IPS-NIHi7 (cell line): Measurements from ENCODE around the gene CMIP.

Experiments
- DNase-seq: peaks from one replicate; pipeline ENCODE4 v3.0.0; 2012; ENCODE audit warnings: mixed read lengths; ENCODE audit errors: extremely low spot score

CMIP gene

GRCh38 chr16:81478876-81479511, 34.4 kb downstream of the CMIP start:
- no peak for DNase-seq

GRCh38 chr16:81480606-81481206, 36.1 kb downstream of the CMIP start:
- DNase-seq, result no peak

GRCh38 chr16:81481207-81481821, 36.7 kb downstream of the CMIP start:
- DNase-seq, result no peak

GRCh38 chr16:81482329-81483063, 37.9 kb downstream of the CMIP start:
- DNase-seq, result no peak

GRCh38 chr16:81483064-81483969, 38.7 kb downstream of the CMIP start:
- DNase-seq, result no peak

- no peak for DNase-seq
Observed at GRCh38 chr16:81483970-81484595, 39.5 kb downstream of the CMIP start.

- DNase-seq, result no peak
Observed at GRCh38 chr16:81484908-81485624, 40.5 kb downstream of the CMIP start.

- no peak for DNase-seq
Observed at GRCh38 chr16:81485824-81486539, 41.4 kb downstream of the CMIP start.

- DNase-seq, result no peak
Observed at GRCh38 chr16:81486540-81487061, 42.0 kb downstream of the CMIP start.

- DNase-seq, result no peak
Observed at GRCh38 chr16:81487301-81487720, 42.7 kb downstream of the CMIP start.

- DNase-seq, result no peak
Observed at GRCh38 chr16:81488687-81489411, 44.2 kb downstream of the CMIP start.

GRCh38 chr16:81489547-81490267, 45.1 kb downstream of the CMIP start:
- DNase-seq, result no peak

- no peak for DNase-seq
Observed at GRCh38 chr16:81491541-81492188, 47.1 kb downstream of the CMIP start.

- DNase-seq, result no peak
Observed at GRCh38 chr16:81492311-81492761, 47.7 kb downstream of the CMIP start.

- DNase-seq, result no peak
Observed at GRCh38 chr16:81492965-81493754, 48.6 kb downstream of the CMIP start.

- DNase-seq, result peak; percentile 55
Observed at GRCh38 chr16:81493755-81494433, 49.3 kb downstream of the CMIP start.
